ENCODE measurements around the gene LRRC72.

LRRC72 gene

DNA sequence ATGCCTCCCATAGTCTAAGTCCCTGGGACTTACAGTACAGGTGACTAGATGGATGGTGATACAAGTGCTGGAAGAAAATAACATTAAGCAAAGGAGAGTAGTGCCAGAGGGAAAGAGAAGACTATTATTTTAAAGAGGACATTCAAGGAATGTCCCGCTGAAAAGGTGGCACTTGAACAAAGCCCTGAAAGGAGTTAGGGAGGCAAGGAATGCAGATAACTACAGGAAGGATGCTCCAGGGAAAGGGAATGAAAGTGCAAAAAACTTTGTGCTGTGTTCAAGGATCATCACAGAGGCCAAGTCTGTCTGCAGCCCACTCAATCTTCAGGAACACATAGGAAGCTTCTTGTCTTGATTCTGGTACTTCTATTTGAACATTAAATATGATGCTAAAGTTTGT is 104.0 kb downstream of the LRRC72 start:
- no peak for DNase-seq (ENCODE audit: low spot score)
